Trophoblast cell (in vitro differentiated cells and primary cell): Measurements from ENCODE around the gene CACNA1C.
A peak's percentile ranks its signal among the peaks of the same experiment; 100 is the strongest.

Experiments
- DNase-seq, 2 donors: peaks; one replicate each; pipeline ENCODE4 v3.0.0-alpha.2; 2016
- H2AFZ ChIP-seq: 2 replicates; pipeline ENCODE4 v1.6.1; 2013; ENCODE audit warnings: low read length, moderate library complexity, mild to moderate bottlenecking; ENCODE audit not compliant: insufficient read depth, poor library complexity
- H2AK5ac ChIP-seq: 2 replicates; pipeline ENCODE4 v1.6.1; 2013; ENCODE audit warnings: mild to moderate bottlenecking, low read length
- H2BK120ac ChIP-seq: 2 replicates; pipeline ENCODE4 v1.6.1; 2013; ENCODE audit warnings: low read length, mild to moderate bottlenecking, moderate library complexity; ENCODE audit not compliant: insufficient read depth, poor library complexity
- H2BK12ac ChIP-seq: 2 replicates; pipeline ENCODE4 v1.6.1; 2013; ENCODE audit warnings: mild to moderate bottlenecking, low read length, moderate library complexity
- H2BK5ac ChIP-seq: 2 replicates; pipeline ENCODE4 v1.6.1; 2013; ENCODE audit warnings: low read length, low read depth, moderate library complexity, mild to moderate bottlenecking; ENCODE audit not compliant: poor library complexity
- H3K14ac ChIP-seq: 2 replicates; pipeline ENCODE4 v1.6.1; 2013; ENCODE audit warnings: mild to moderate bottlenecking, low read length
- H3K18ac ChIP-seq: 2 replicates; pipeline ENCODE4 v1.6.1; 2013; ENCODE audit warnings: mild to moderate bottlenecking, low read length
- H3K23ac ChIP-seq: 2 replicates; pipeline ENCODE4 v1.6.1; 2013; ENCODE audit warnings: low read length
- H3K27ac ChIP-seq: 2 replicates; pipeline ENCODE4 v1.5.1; 2013; ENCODE audit warnings: low read depth, mild to moderate bottlenecking, inconsistent platforms, low read length, moderate library complexity
- H3K27me3 ChIP-seq: 2 replicates; pipeline ENCODE4 v1.6.1; 2013; ENCODE audit warnings: inconsistent platforms, mild to moderate bottlenecking, low read length, moderate library complexity; ENCODE audit not compliant: insufficient read depth
- H3K36me3 ChIP-seq, 2 experiments: 1 replicate in 1 of 2; 2 replicates in 1 of 2; pipeline ENCODE4 v1.6.1; 2013; ENCODE audit warnings: low read length in 2 of 2, mild to moderate bottlenecking in 2 of 2, moderate library complexity in 1 of 2; ENCODE audit not compliant: insufficient read depth in 2 of 2, control insufficient read depth in 1 of 2
- H3K4ac ChIP-seq: 2 replicates; pipeline ENCODE4 v1.6.1; 2013; ENCODE audit warnings: low read depth, mild to moderate bottlenecking, low read length, moderate library complexity
- H3K4me1 ChIP-seq, 2 experiments: 1 replicate in 1 of 2; 2 replicates in 1 of 2; pipeline ENCODE4 v1.6.1; 2013; ENCODE audit warnings: low read length in 2 of 2, mild to moderate bottlenecking in 2 of 2, moderate library complexity in 1 of 2; ENCODE audit not compliant: insufficient read depth in 2 of 2, control insufficient read depth in 1 of 2
- H3K4me2 ChIP-seq: 2 replicates; pipeline ENCODE4 v1.6.1; 2013; ENCODE audit warnings: inconsistent platforms, mild to moderate bottlenecking, low read length, moderate library complexity
- H3K4me3 ChIP-seq: 2 replicates; pipeline ENCODE4 v1.5.1; 2013; ENCODE audit warnings: mild to moderate bottlenecking, low read depth, low read length, inconsistent platforms
- H3K79me1 ChIP-seq: one replicate; pipeline ENCODE4 v1.6.1; 2013; ENCODE audit warnings: low read length
- H3K79me2 ChIP-seq: 2 replicates; pipeline ENCODE4 v1.6.1; 2013; ENCODE audit warnings: low read length, mild to moderate bottlenecking; ENCODE audit not compliant: control insufficient read depth, insufficient read depth, poor library complexity
- H3K9ac ChIP-seq: 2 replicates; pipeline ENCODE4 v1.6.1; 2013; ENCODE audit warnings: mild to moderate bottlenecking, low read length
- H3K9me3 ChIP-seq: 2 replicates; pipeline ENCODE4 v1.6.1; 2013; ENCODE audit warnings: low read depth, mild to moderate bottlenecking, control low read depth, inconsistent platforms, low read length; ENCODE audit not compliant: insufficient read depth
- H4K12ac ChIP-seq: 2 replicates; pipeline ENCODE4 v1.6.1; 2013; ENCODE audit warnings: low read depth, mild to moderate bottlenecking, low read length, moderate library complexity
- H4K8ac ChIP-seq: 2 replicates; pipeline ENCODE4 v1.6.1; 2013; ENCODE audit warnings: low read depth, mild to moderate bottlenecking, low read length, moderate library complexity
- H4K91ac ChIP-seq: one replicate; pipeline ENCODE4 v1.6.1; 2013; ENCODE audit warnings: low read depth, mild to moderate bottlenecking, low read length, moderate library complexity
- WGBS: extraction: QIAGEN DNeasy Blood & Tissue Kit; methylation state at CpG from one replicate; pipeline ENCODE4 v1.1.7; 2013; ENCODE audit warnings: missing lambda C conversion rate; ENCODE audit not compliant: insufficient read length, insufficient coverage; ENCODE audit errors: extremely low coverage; 5-methylcytosine and 5-hydroxymethylcytosine counted together

CACNA1C gene

DNA sequence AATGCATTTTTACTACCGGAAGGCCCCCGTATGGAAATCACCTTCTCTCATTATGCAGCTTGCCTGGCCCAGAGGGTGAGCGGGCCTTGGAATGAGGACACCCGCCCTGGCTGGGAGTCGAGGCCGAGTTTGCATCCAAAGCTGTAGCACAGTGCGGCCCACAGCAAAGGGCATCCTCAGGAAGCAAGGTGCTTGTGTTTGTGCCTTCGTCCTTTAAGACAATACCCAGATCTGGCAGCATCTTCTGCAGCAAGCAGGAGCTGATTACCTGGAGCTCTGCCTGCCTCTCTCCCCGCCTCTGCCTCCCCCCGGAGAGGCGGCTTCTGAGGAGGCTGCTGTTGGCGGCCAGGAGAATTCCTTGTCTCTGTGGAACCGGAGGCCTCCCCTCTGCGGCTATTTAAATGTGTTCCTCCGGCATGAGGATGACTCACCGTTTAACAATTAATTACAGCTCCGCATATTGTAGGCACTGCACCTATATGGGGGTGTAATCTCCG lies 145.3 kb downstream of the CACNA1C start:
- Histone ChIP-seq H3K23ac (no peak overlapping the region), H4K8ac (no peak overlapping the region), H2BK120ac (no peak overlapping the region), H3K9ac (no peak overlapping the region), H2AK5ac (no peak overlapping the region), H3K9me3 (peaks cover 2% of the 10 kb centered on the region), H3K14ac (no peak overlapping the region), H3K27ac (no peak overlapping the region), H3K36me3 (no peaks in the 10 kb centered on the region), H4K12ac (no peak overlapping the region), H4K91ac (no peak overlapping the region), H3K27me3 (no peaks in the 10 kb centered on the region), H2BK12ac (no peak overlapping the region), H3K4me2 (peak overlapping the region; percentile 16), H2AFZ (no peak overlapping the region), H3K18ac (no peak overlapping the region), H3K4ac (no peak overlapping the region), H3K4me1 (peaks cover 5 to 6% of the 10 kb centered on the region in 2 experiments), H3K79me1 (no peaks in the 10 kb centered on the region), H3K4me3 (no peak overlapping the region), H3K79me2 (no peaks in the 10 kb centered on the region), H2BK5ac (no peak overlapping the region)
- peak; percentile 5 to 61 for DNase-seq
- WGBS = no CpG with 5 or more reads among the region's 18 CpGs

DNA sequence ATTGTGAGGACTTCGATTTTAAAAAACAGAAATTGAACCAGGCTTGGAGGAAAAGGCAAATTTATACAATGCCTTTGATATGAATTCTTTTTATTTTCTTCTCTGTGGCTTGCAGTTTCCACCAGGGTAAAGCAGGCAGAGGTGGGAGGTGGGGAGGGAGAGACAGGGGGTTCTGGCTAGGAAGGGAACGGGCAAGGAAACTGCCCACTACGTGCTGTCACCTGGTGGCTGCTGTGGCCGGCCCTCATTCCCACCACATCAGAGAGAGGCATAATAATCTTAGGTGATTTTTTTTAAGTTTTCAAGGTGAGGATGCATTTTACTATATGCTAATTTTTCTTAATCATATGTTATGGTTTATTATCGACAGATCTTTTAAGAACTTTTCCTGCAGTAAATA lies 145.8 kb downstream of the CACNA1C start:
- H3K27ac ChIP-seq = no peak overlapping the region
- no peak overlapping the region for H3K14ac ChIP-seq
- no peak overlapping the region for H2BK120ac ChIP-seq
- no peak overlapping the region for H3K23ac ChIP-seq
- no peak overlapping the region for H4K12ac ChIP-seq
- H3K4me2 ChIP-seq = peak overlapping the region; percentile 16
- no CpG with 5 or more reads among the region's 5 CpGs for WGBS
- no peak overlapping the region for H2AK5ac ChIP-seq
- H4K91ac ChIP-seq = no peak overlapping the region
- H3K4me1 ChIP-seq = peaks cover 5 to 6% of the 10 kb centered on the region in 2 experiments
- H2AFZ ChIP-seq = no peak overlapping the region
- H3K79me2 ChIP-seq = no peaks in the 10 kb centered on the region
- H2BK5ac ChIP-seq = no peak overlapping the region
- no peaks in the 10 kb centered on the region for H3K36me3 ChIP-seq
- no peak overlapping the region for H4K8ac ChIP-seq
- H2BK12ac ChIP-seq = no peak overlapping the region
- H3K9ac ChIP-seq = no peak overlapping the region
- no peaks in the 10 kb centered on the region for H3K79me1 ChIP-seq
- H3K9me3 ChIP-seq = peaks cover 2% of the 10 kb centered on the region
- no peak overlapping the region for H3K4ac ChIP-seq
- H3K4me3 ChIP-seq = no peak overlapping the region
- H3K18ac ChIP-seq = no peak overlapping the region
- H3K27me3 ChIP-seq = no peaks in the 10 kb centered on the region
- DNase-seq = no peak

DNA sequence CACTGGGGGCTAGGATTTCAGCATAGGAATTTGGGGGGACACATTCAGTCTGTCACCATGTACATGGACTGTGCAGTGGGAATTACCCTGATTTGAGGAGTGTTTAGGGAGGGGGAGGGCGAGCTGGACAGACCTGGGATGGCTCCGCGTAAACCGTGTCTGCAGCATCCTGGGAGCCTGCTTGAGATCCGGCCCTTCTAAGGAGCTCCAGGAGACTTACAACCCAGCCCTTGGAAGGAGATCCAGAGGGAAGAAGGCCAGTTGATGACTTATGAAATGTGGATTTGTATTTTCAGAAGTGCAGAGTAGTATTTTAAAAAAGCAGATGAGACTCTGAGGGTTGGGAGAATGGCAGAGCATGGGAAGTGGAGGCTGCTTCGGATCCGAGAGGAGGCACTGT lies 153.2 kb downstream of the CACNA1C start:
- no peak overlapping the region for H2BK5ac ChIP-seq
- H4K8ac ChIP-seq = no peak overlapping the region
- no peak overlapping the region for H3K4me2 ChIP-seq
- no peak overlapping the region for H3K4ac ChIP-seq
- no peak overlapping the region for H4K91ac ChIP-seq
- no peaks in the 10 kb centered on the region for H3K36me3 ChIP-seq
- H3K27me3 ChIP-seq = no peaks in the 10 kb centered on the region
- H3K79me2 ChIP-seq = no peaks in the 10 kb centered on the region
- no peaks in the 10 kb centered on the region for H3K9me3 ChIP-seq
- H3K79me1 ChIP-seq = no peaks in the 10 kb centered on the region
- no peak overlapping the region for H2AFZ ChIP-seq
- no peak overlapping the region for H2BK12ac ChIP-seq
- no peak overlapping the region for H3K9ac ChIP-seq
- no peak overlapping the region for H3K27ac ChIP-seq
- no peak for DNase-seq
- no CpG with 5 or more reads among the region's 7 CpGs for WGBS
- H3K14ac ChIP-seq = no peak overlapping the region
- no peaks in the 10 kb centered on the region for H3K4me1 ChIP-seq
- H2BK120ac ChIP-seq = no peak overlapping the region
- H4K12ac ChIP-seq = no peak overlapping the region
- H2AK5ac ChIP-seq = no peak overlapping the region
- H3K18ac ChIP-seq = no peak overlapping the region
- no peak overlapping the region for H3K23ac ChIP-seq
- no peak overlapping the region for H3K4me3 ChIP-seq

DNA sequence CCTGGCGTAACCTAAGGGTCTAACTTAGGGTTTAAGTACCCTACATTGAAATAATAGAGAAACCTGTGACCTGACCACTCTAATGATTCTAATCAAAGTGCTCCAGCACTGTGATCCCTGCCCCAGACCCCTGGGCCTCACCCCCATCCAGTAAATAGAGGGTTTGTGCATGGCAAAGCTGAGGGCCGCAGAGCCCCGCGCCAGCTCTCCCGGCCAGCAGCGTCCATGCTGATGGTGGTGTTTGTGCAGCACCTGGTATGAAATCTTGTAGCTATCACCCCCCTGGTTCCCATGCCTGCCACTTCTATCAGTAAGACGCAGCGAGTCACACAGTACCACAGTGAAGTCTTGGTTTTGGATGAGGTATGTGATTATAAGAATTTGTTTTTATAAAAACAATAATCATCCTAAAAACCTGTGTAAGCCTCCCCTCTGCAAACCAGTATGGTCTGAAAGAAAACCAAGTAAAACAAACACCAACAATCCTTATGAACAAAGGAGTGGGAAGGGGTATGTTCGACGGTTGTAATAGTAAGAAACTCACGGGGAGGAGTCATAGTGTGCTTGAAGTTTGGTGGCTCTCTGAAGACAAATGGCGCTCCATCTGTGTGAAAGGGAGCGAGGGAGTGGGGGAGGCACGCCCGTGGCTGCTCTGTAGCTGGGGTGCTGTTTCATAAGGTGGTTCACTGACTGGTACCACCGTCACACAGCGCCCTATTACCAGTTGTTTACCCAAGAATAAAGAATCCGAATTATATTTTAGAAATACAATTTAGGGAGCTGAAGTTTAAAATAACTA lies 156.2 kb downstream of the CACNA1C start:
- WGBS = 100% methylated on average over 3 of the region's 18 CpGs
- no peak overlapping the region for H2AK5ac ChIP-seq
- no peak overlapping the region for H3K27ac ChIP-seq
- no peak overlapping the region for H2BK12ac ChIP-seq
- no peak overlapping the region for H3K4me3 ChIP-seq
- no peak overlapping the region for H3K18ac ChIP-seq
- H3K36me3 ChIP-seq = no peaks in the 10 kb centered on the region
- H3K4ac ChIP-seq = no peak overlapping the region
- no peaks in the 10 kb centered on the region for H3K79me2 ChIP-seq
- H3K14ac ChIP-seq = no peak overlapping the region
- H3K79me1 ChIP-seq = no peaks in the 10 kb centered on the region
- H3K4me1 ChIP-seq = peaks cover 0 to 8% of the 10 kb centered on the region in 2 experiments
- no peak for DNase-seq
- no peak overlapping the region for H2AFZ ChIP-seq
- no peak overlapping the region for H3K23ac ChIP-seq
- H3K4me2 ChIP-seq = no peak overlapping the region
- H4K12ac ChIP-seq = no peak overlapping the region
- no peak overlapping the region for H4K91ac ChIP-seq
- H3K9ac ChIP-seq = no peak overlapping the region
- peaks cover 1% of the 10 kb centered on the region for H3K9me3 ChIP-seq
- no peak overlapping the region for H4K8ac ChIP-seq
- no peak overlapping the region for H2BK5ac ChIP-seq
- no peak overlapping the region for H2BK120ac ChIP-seq
- no peaks in the 10 kb centered on the region for H3K27me3 ChIP-seq
